IMR-90 (cell line): ENCODE data around the gene ANKRD22.

Experiments used
- BHLHE40 ChIP-seq: fragments of 150-350 bp; IDR thresholded peaks from 2 replicates; pipeline ENCODE4 v1.6.1; 2016; ENCODE audit warnings: mild to moderate bottlenecking, low read depth, low read length
- CTCF ChIP-seq: conservative IDR thresholded peaks from 2 replicates; pipeline ENCODE4 v1.5.1; 2012; ENCODE audit warnings: mild to moderate bottlenecking, low read depth, low read length, improper control_type of control experiment
- FOS ChIP-seq: fragments of 150-350 bp; IDR thresholded peaks from 2 replicates; pipeline ENCODE4 v1.6.1; 2016; ENCODE audit warnings: low read depth, low read length
- MAFK ChIP-seq: IDR thresholded peaks from 2 replicates; pipeline ENCODE4 v1.6.1; 2012; ENCODE audit warnings: low read depth, low read length, improper control_type of control experiment
- MAZ ChIP-seq: IDR thresholded peaks from 2 replicates; pipeline ENCODE4 v1.6.1; 2012; ENCODE audit warnings: low read depth, mild to moderate bottlenecking, low read length, improper control_type of control experiment, moderate library complexity, borderline replicate concordance
- POLR2A ChIP-seq: IDR thresholded peaks from 2 replicates; pipeline ENCODE4 v1.6.1; 2012; ENCODE audit warnings: mild to moderate bottlenecking, low read depth, low read length
- RFX5 ChIP-seq: IDR thresholded peaks from 2 replicates; pipeline ENCODE4 v1.8.0; 2012; ENCODE audit warnings: low read depth, mild to moderate bottlenecking, low read length, moderate library complexity
- SMC3 ChIP-seq: fragments of 150-350 bp; IDR thresholded peaks from 2 replicates; pipeline ENCODE4 v1.6.1; 2016; ENCODE audit warnings: low read depth, mild to moderate bottlenecking, antibody characterized with exemption, low read length, moderate library complexity
- TF ChIP-seq, protein P1 (sequence below): fragments of 150-350 bp; IDR thresholded peaks from 2 replicates; pipeline ENCODE4 v1.6.1; 2017; ENCODE audit warnings: mild to moderate bottlenecking, antibody characterized with exemption, low read length, low read depth

- TF ChIP-seq CTCF (no peak), POLR2A (no peak), MAFK (no peak), FOS (no peak), BHLHE40 (no peak), RFX5 (no peak), MAZ (no peak), SMC3 (no peak)
- TF ChIP-seq, protein P1, sequence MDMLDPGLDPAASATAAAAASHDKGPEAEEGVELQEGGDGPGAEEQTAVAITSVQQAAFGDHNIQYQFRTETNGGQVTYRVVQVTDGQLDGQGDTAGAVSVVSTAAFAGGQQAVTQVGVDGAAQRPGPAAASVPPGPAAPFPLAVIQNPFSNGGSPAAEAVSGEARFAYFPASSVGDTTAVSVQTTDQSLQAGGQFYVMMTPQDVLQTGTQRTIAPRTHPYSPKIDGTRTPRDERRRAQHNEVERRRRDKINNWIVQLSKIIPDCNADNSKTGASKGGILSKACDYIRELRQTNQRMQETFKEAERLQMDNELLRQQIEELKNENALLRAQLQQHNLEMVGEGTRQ: no peak
These were observed 3.0 kb upstream of the ANKRD22 start for GRCh38 chr10:88854684-88855083.
